AG04449 (cell line): ENCODE measurements around the gene GREB1L.

Experiments used
- CTCF ChIA-PET: fragments of 350-600 bp; formaldehyde crosslinking; extraction: SDS; loops from one replicate; lab custom pipeline; 2021; ENCODE audit warnings: antibody characterized with exemption; lab: Yijun Ruan, JAX
- POLR2A ChIA-PET: fragments of 400-600, 350-600 bp; formaldehyde crosslinking; extraction: SDS; loops from one replicate; lab custom pipeline; 2020; ENCODE audit warnings: antibody characterized with exemption, inconsistent platforms; lab: Yijun Ruan, JAX
- DNase-seq: peaks from one replicate; pipeline ENCODE4 v3.0.0-alpha.2; 2010; ENCODE audit warnings: low read depth, low spot score
- H3K4me3 ChIP-seq: 2 replicates; pipeline ENCODE4 v1.5.1; 2011; ENCODE audit warnings: low read depth, mild to moderate bottlenecking, control low read depth, low read length
- TF ChIP-seq, protein P1 (sequence below): IDR thresholded peaks from one replicate; pipeline ENCODE4 v1.5.1; 2011; ENCODE audit warnings: mild to moderate bottlenecking, moderate library complexity, low read length, control low read depth, inconsistent platforms; ENCODE audit not compliant: insufficient read depth; ENCODE audit errors: missing control alignments

The GREB1L gene

DNA sequence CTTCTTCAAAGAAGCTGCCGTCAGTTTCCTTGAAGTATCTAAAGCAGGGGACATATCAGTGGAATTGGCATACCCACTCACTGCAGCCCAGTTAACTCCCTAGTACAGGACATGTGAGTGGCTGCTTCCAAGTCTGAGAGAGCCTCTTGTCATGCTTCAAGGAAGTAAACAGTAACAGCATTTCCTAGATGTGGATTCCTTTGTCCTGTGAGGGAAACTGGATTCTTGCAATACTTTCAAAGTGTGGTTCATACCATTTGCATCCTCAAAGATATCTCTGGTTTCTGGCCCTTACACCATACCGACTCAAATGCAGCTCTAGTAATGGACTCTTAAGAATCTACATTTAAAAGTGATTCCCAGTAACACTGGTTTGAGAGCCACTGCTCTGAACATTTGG lies 271.3 kb downstream of the GREB1L start:
- POLR2A ChIA-PET = no interaction called here
- CTCF ChIA-PET = interaction anchor here (1.4 to 1.8 kb wide), 2 partner anchors 24 to 87 kb away, joined by 5 to 7 read pairs; partner anchors contain the start of gene ESCO1
- TF ChIP-seq, protein P1, sequence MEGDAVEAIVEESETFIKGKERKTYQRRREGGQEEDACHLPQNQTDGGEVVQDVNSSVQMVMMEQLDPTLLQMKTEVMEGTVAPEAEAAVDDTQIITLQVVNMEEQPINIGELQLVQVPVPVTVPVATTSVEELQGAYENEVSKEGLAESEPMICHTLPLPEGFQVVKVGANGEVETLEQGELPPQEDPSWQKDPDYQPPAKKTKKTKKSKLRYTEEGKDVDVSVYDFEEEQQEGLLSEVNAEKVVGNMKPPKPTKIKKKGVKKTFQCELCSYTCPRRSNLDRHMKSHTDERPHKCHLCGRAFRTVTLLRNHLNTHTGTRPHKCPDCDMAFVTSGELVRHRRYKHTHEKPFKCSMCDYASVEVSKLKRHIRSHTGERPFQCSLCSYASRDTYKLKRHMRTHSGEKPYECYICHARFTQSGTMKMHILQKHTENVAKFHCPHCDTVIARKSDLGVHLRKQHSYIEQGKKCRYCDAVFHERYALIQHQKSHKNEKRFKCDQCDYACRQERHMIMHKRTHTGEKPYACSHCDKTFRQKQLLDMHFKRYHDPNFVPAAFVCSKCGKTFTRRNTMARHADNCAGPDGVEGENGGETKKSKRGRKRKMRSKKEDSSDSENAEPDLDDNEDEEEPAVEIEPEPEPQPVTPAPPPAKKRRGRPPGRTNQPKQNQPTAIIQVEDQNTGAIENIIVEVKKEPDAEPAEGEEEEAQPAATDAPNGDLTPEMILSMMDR = no peak
- no peak overlapping the region for H3K4me3 ChIP-seq
- peak; percentile 38 for DNase-seq

DNA sequence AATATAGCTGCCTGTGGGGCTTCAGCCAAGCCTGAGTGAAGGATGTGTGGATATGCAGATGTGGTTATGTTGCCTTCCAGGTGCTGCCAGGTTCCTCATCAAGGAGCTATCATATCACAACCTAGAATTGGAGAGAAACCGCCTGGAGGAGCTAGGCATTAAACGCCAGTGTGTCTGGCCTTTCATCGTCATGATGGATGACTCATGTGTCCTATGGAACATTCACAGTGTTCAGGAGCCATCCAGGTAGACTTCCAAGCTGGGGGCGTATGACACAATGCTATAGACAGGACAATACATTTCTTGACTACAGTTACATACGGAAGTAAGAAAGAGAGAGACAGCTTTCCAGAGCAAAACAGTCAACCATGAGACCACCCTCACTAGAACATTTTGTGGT lies 271.7 kb downstream of the GREB1L start:
- DNase-seq = no peak
- CTCF ChIA-PET = interaction anchor here (0.8 to 1.8 kb wide), 3 partner anchors 11 to 87 kb away, joined by 3 to 7 read pairs (median 5); partner anchors contain the start of gene ESCO1

DNA sequence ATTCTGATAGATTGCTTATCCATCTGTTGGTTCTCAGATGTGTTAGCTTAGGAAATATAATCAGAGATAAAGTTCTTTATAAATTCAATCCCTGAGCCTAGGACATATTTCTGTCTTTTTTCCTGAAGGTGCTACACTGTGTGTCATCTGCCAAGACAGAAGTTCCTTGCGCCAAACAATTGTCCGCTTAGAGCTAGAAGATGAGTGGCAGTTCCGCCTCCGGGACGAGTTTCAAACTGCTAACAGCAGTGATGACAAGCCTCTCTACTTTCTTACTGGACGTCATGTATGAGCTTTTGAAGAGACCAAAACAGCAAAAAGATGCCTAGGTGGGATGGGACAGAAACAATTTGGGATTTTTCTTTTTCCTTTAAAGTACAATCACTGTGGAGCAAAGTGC lies 280.5 kb downstream of the GREB1L start:
- ChIA-PET POLR2A (no interaction called here), CTCF (interaction anchor here (0.6 kb wide), 1 partner anchor 109 kb away, joined by 3 read pairs; no protein-coding TSS in a partner anchor)
- TF ChIP-seq, protein P1 = no peak

More for the DNA sequence above, 271.7 kb downstream of the GREB1L start:
- TF ChIP-seq, protein P1 = no peak
- H3K4me3 ChIP-seq = no peak overlapping the region
- POLR2A ChIA-PET = no interaction called here

DNA sequence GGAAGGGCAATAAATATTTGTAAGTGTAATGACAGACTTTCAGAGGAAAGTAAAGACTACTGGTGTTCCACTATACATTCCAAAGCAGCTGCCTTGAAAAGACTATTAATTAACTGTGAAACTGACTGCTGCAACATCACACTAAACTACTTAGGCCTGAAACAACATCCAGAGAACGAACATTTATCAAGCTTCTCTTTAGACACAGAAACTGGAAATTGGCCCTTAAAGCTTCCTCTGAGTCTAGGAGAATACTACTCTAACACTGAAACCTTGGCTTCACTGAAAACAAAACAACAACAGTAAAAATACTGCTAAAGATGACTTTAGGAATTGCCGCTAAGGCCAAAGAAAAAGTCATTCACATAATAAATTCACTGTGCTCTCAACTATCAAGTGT lies 283.9 kb downstream of the GREB1L start:
- TF ChIP-seq, protein P1 = no peak
- POLR2A ChIA-PET = no interaction called here
- CTCF ChIA-PET = no interaction called here
- no peak overlapping the region for H3K4me3 ChIP-seq
- no peak for DNase-seq

More for the DNA sequence above, 280.5 kb downstream of the GREB1L start:
- no peak for DNase-seq
- no peak overlapping the region for H3K4me3 ChIP-seq

DNA sequence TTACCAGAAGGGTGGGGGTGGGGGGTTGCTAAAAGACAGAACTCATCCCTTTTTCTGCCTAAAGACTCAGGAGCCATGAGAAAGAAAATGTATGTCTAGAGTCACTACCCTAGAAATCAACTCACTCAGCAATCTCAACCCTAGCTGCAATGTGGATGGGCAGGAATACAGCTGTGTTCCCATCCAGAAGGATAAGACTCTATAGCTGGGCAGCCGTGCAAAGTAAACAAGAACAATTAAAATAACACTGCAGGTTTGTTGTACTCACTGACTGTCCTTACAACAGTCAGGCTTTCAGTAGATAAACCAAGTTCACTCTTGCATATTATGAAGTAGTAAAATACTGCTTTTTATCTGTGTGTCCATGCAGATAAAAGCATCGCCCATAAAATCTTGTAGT lies 284.4 kb downstream of the GREB1L start:
- DNase-seq = no peak
- TF ChIP-seq, protein P1 = no peak
- POLR2A ChIA-PET = no interaction called here
- no peak overlapping the region for H3K4me3 ChIP-seq
- CTCF ChIA-PET = no interaction called here

DNA sequence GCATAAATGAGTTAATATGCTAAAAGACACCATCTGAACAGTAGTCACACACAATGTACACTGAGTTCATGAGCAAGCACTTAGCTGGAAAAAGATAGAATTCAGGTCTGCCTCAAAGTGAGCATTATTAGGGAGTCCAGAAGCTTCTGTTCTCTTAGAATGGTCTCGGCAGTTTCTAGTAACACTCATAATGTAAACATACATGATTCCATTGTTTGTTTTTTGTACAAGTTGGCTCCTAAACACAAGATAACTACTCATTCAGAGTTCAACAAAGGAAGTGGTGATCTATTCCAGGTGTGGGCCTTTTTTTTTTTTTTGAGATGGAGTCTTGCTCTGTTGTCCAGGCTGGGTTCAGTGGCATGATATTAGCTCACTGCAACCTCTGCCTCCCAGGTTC lies 292.3 kb downstream of the GREB1L start:
- POLR2A ChIA-PET = no interaction called here
- CTCF ChIA-PET = interaction anchor here (1.3 kb wide), 1 partner anchor 45 kb away, joined by 3 read pairs; no protein-coding TSS in a partner anchor

More for the DNA sequence above, 292.3 kb downstream of the GREB1L start:
- DNase-seq = no peak
- TF ChIP-seq, protein P1 = no peak
- no peak overlapping the region for H3K4me3 ChIP-seq
